LNCaP clone FGC (cell line): ENCODE results near the gene CLMP.
"Not testable (repeated sequence)": the region's sequence is repeated elsewhere in the genome, so short reads cannot be mapped to it uniquely, and the experiment has no call there.

Source experiments
- DNase-seq: peaks from one replicate; pipeline ENCODE4 v3.0.0-alpha.2; 2011; ENCODE audit warnings: low read depth
- H3K4me3 ChIP-seq: 2 replicates; pipeline ENCODE4 v1.5.1; 2011; ENCODE audit warnings: mild to moderate bottlenecking, low read depth, low read length, control low read depth
- CTCF ChIP-seq: IDR thresholded peaks from 2 replicates; pipeline ENCODE4 v1.5.1; 2012; ENCODE audit warnings: mild to moderate bottlenecking; ENCODE audit not compliant: control insufficient read depth, insufficient read depth; ENCODE audit errors: extremely low read depth

CLMP gene

DNA sequence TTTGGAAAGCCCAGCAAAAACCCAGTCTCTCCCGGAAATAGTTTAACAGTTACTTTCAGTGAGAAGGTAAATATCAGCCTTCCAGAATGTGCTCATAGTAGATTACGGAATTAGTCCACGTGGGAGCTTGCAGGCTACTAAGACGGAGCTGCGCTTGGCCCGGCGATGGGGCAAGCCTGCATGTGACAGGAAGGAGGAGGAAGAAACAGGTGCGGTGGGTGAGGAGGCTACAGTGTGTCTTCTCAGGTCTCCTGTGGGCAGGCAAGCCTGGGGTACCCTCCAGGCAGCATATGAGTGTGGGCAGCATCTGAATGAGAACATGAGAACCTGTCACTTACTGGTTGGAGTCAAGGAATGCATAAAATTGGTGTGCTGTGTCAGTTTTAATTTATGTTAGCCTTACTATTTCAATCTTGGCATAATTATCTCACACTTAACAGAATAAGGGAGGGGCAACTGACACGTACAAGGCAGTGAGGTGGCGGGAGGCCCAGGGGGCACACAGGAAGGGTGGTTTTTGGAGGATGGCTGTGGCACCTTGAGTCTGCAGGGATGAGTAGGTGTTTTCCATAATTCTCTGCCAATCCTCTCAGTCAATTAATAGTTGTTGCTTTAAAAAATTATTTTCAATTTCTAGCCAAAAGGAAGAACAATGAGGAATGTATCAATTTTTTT lies 35.7 kb downstream of the CLMP start:
- H3K4me3 ChIP-seq, result no peak overlapping the region
- DNase-seq, result no peak
- TF ChIP-seq CTCF, result no peak

- DNase-seq, result no peak
- no peak for TF ChIP-seq CTCF
These were observed 36.7 kb downstream of the CLMP start for GRCh38 chr11:123158033-123159003.

GRCh38 chr11:123152951-123153350 lies 42.1 kb downstream of the CLMP start:
- no peak for DNase-seq
- TF ChIP-seq CTCF, result no peak
- H3K4me3 ChIP-seq, result no peak overlapping the region

More at GRCh38 chr11:123158033-123159003, 36.7 kb downstream of the CLMP start:
- no peak overlapping the region for H3K4me3 ChIP-seq

DNA sequence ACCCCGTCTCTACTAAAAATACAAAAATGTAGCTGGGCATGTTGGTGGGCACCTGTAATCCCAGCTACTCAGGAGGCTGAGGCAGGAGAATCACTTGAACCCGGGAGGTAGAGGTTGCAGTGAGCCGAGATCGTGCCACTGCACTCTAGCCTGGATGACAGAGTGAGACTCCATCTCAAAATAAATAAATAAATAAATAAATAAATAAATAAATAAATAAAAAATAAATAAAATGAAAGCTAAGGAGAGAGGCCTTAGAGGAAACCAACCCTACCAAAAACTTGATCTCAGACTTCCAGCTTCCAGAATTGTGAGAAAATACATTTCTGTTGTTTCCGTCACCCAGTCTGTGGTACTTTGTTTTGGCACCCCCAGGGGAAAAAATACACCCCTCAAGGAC lies 42.7 kb downstream of the CLMP start:
- not testable (repeated sequence) for DNase-seq

GRCh38 chr11:123151796-123152195 lies 43.3 kb downstream of the CLMP start:
- no peak for DNase-seq
- H3K4me3 ChIP-seq, result no peak overlapping the region
- TF ChIP-seq CTCF, result no peak

More for the DNA sequence above, 42.7 kb downstream of the CLMP start:
- H3K4me3 ChIP-seq, result not testable (repeated sequence)

DNA sequence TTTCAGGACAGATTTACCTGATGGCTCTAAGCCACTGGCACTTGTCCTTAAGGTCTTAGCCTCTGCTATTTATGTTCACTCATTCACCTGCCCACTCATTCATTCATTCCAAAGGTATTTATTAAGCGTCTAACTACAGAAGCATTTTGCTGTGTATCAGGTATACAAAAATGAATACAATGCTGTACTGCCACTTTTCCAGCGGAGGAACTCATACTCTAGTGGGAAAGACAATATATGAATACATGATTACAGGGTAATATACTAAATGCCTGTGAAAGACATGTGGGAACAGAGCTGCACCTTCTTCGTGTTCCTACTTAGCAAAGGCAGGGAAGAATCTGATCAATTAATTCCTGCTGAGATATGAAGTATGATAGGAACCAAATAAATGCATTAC lies 43.7 kb downstream of the CLMP start:
- TF ChIP-seq CTCF, result no peak
- DNase-seq, result no peak
- no peak overlapping the region for H3K4me3 ChIP-seq

DNA sequence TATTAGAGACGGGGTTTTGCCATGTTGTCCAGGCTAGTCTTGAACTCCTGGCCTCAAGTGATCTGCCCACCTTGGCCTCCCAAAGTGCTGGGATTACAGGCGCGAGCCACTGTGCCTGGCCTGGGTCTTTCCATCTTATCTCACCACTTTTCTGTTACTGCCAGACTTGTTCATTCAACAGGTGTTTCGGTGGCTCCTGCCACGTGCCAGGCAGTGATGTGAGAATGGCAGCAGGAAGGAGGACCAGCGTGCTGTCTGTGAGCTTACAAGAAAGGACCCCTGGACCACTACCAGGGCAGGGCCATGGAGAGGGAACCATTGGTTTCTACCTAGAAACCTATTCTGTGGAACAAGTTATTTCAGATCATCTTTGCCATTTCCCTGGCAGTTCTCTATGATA lies 44.2 kb downstream of the CLMP start:
- no peak for TF ChIP-seq CTCF
- H3K4me3 ChIP-seq, result no peak overlapping the region
- DNase-seq, result no peak
